ENCODE measurements around the gene HSP90B1.

Gene HSP90B1

GRCh38 chr12:103887738-103888137 lies 42.5 kb upstream of the HSP90B1 start:
- in situ Hi-C loops (cut with HindIII; ENCODE audit: low sequenced_read_pairs) = no loop called here
- no peak for DNase-seq (ENCODE audit: low read depth)
- TF ChIP-seq CTCF (IDR thresholded peaks at IDR 0.05; ENCODE audit: low read depth, low read length, missing control alignments) = no peak

GRCh38 chr12:103897316-103897715 lies 32.9 kb upstream of the HSP90B1 start:
- H3K4me3 ChIP-seq (ENCODE audit: low read depth, low read length) = no peak overlapping the region
- in situ Hi-C loops (cut with HindIII; ENCODE audit: low sequenced_read_pairs) = no loop called here
- no peak for DNase-seq (ENCODE audit: low read depth)
- TF ChIP-seq CTCF (IDR thresholded peaks at IDR 0.05; ENCODE audit: low read depth, low read length, missing control alignments) = no peak

More at GRCh38 chr12:103887738-103888137, 42.5 kb upstream of the HSP90B1 start:
- no peak overlapping the region for H3K4me3 ChIP-seq (ENCODE audit: low read depth, low read length)

- in situ Hi-C loops (cut with HindIII; ENCODE audit: low sequenced_read_pairs) = no loop called here
- TF ChIP-seq CTCF (IDR thresholded peaks at IDR 0.05; ENCODE audit: low read depth, low read length, missing control alignments) = no peak
- H3K4me3 ChIP-seq (ENCODE audit: low read depth, low read length) = no peak overlapping the region
- DNase-seq (ENCODE audit: low read depth) = no peak
Measured at GRCh38 chr12:103901518-103902173, 28.6 kb upstream of the HSP90B1 start.

- in situ Hi-C loops (cut with HindIII; ENCODE audit: low sequenced_read_pairs) = no loop called here
- no peak for DNase-seq (ENCODE audit: low read depth)
- H3K4me3 ChIP-seq (ENCODE audit: low read depth, low read length) = no peak overlapping the region
- no peak for TF ChIP-seq CTCF (IDR thresholded peaks at IDR 0.05; ENCODE audit: low read depth, low read length, missing control alignments)
Measured at GRCh38 chr12:103903993-103904392, 26.2 kb upstream of the HSP90B1 start.

GRCh38 chr12:103905730-103906349 lies 24.4 kb upstream of the HSP90B1 start:
- no peak for TF ChIP-seq CTCF (IDR thresholded peaks at IDR 0.05; ENCODE audit: low read depth, low read length, missing control alignments)
- in situ Hi-C loops (cut with HindIII; ENCODE audit: low sequenced_read_pairs) = no loop called here
- DNase-seq (ENCODE audit: low read depth) = no peak
- no peak overlapping the region for H3K4me3 ChIP-seq (ENCODE audit: low read depth, low read length)

GRCh38 chr12:103908246-103908541 lies 22.0 kb upstream of the HSP90B1 start:
- in situ Hi-C loops (cut with HindIII; ENCODE audit: low sequenced_read_pairs) = no loop called here
- H3K4me3 ChIP-seq (ENCODE audit: low read depth, low read length) = no peak overlapping the region
- no peak for DNase-seq (ENCODE audit: low read depth)
- no peak for TF ChIP-seq CTCF (IDR thresholded peaks at IDR 0.05; ENCODE audit: low read depth, low read length, missing control alignments)

All from astrocyte of the cerebellum (primary cell).